Parathyroid adenoma (tissue), 2 donors: ENCODE measurements around the gene ENOX2.
"Not testable (repeated sequence)": the region's sequence is repeated elsewhere in the genome, so short reads cannot be mapped to it uniquely, and the experiment has no call there.

ENCODE experiments used
- H2AFZ ChIP-seq: fragments of 300-600 bp; sonication (generic); one replicate; pipeline ENCODE4 v1.7.0; 2017; ENCODE audit warnings: antibody characterized with exemption, mild to moderate bottlenecking
- H3K27ac ChIP-seq: fragments of 300-600 bp; sonication (generic); one replicate; pipeline ENCODE4 v1.7.0; 2017
- H3K27me3 ChIP-seq: fragments of 300-600 bp; sonication (generic); one replicate; pipeline ENCODE4 v1.7.0; 2017; ENCODE audit warnings: low read length; ENCODE audit not compliant: control insufficient read depth, insufficient read depth
- H3K36me3 ChIP-seq: fragments of 300-600 bp; sonication (generic); one replicate; pipeline ENCODE4 v1.7.0; 2017; ENCODE audit warnings: low read length; ENCODE audit not compliant: control insufficient read depth, insufficient read depth
- H3K4me1 ChIP-seq: fragments of 300-600 bp; sonication (generic); one replicate; pipeline ENCODE4 v1.7.0; 2017; ENCODE audit warnings: control low read depth
- H3K4me2 ChIP-seq: fragments of 300-600 bp; sonication (generic); one replicate; pipeline ENCODE4 v1.7.0; 2017; ENCODE audit warnings: low read length
- H3K4me3 ChIP-seq: fragments of 300-600 bp; sonication (generic); one replicate; pipeline ENCODE4 v1.7.0; 2017; ENCODE audit warnings: low read depth, low read length
- H3K79me2 ChIP-seq: fragments of 300-600 bp; sonication (generic); one replicate; pipeline ENCODE4 v1.7.0; 2017; ENCODE audit warnings: control low read depth
- H3K9ac ChIP-seq: fragments of 300-600 bp; sonication (generic); one replicate; pipeline ENCODE4 v1.7.0; 2017; ENCODE audit warnings: mild to moderate bottlenecking
- H3K9me3 ChIP-seq: fragments of 300-600 bp; sonication (generic); one replicate; pipeline ENCODE4 v1.7.0; 2017; ENCODE audit warnings: low read length; ENCODE audit not compliant: control insufficient read depth
- TF ChIP-seq, protein P1 (sequence below): fragments of 300-600 bp; sonication (generic); IDR thresholded peaks from one replicate; pipeline ENCODE4 v1.7.0; 2017; ENCODE audit warnings: antibody characterized with exemption, mild to moderate bottlenecking
- donor health status: primary hyperparathyroidism.

ENOX2 gene

GRCh38 chrX:130716346-130716745, 186.7 kb downstream of the ENOX2 start:
- no peaks in the 10 kb centered on the region for H3K36me3 ChIP-seq
- no peak overlapping the region for H2AFZ ChIP-seq
- no peak overlapping the region for H3K9ac ChIP-seq
- H3K79me2 ChIP-seq, result no peaks in the 10 kb centered on the region
- no peaks in the 10 kb centered on the region for H3K27me3 ChIP-seq
- H3K27ac ChIP-seq, result no peak overlapping the region
- TF ChIP-seq, protein P1, sequence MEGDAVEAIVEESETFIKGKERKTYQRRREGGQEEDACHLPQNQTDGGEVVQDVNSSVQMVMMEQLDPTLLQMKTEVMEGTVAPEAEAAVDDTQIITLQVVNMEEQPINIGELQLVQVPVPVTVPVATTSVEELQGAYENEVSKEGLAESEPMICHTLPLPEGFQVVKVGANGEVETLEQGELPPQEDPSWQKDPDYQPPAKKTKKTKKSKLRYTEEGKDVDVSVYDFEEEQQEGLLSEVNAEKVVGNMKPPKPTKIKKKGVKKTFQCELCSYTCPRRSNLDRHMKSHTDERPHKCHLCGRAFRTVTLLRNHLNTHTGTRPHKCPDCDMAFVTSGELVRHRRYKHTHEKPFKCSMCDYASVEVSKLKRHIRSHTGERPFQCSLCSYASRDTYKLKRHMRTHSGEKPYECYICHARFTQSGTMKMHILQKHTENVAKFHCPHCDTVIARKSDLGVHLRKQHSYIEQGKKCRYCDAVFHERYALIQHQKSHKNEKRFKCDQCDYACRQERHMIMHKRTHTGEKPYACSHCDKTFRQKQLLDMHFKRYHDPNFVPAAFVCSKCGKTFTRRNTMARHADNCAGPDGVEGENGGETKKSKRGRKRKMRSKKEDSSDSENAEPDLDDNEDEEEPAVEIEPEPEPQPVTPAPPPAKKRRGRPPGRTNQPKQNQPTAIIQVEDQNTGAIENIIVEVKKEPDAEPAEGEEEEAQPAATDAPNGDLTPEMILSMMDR, result no peak
- no peaks in the 10 kb centered on the region for H3K4me1 ChIP-seq
- no peaks in the 10 kb centered on the region for H3K9me3 ChIP-seq
- H3K4me2 ChIP-seq, result no peak overlapping the region
- no peak overlapping the region for H3K4me3 ChIP-seq

GRCh38 chrX:130715299-130715698, 187.7 kb downstream of the ENOX2 start:
- H3K4me1 ChIP-seq, result no peaks in the 10 kb centered on the region
- no peak overlapping the region for H3K4me2 ChIP-seq
- no peaks in the 10 kb centered on the region for H3K36me3 ChIP-seq
- H3K27ac ChIP-seq, result no peak overlapping the region
- H3K79me2 ChIP-seq, result no peaks in the 10 kb centered on the region
- no peak overlapping the region for H3K9ac ChIP-seq
- H3K9me3 ChIP-seq, result no peaks in the 10 kb centered on the region
- TF ChIP-seq, protein P1, result no peak
- no peaks in the 10 kb centered on the region for H3K27me3 ChIP-seq
- no peak overlapping the region for H3K4me3 ChIP-seq
- no peak overlapping the region for H2AFZ ChIP-seq

DNA sequence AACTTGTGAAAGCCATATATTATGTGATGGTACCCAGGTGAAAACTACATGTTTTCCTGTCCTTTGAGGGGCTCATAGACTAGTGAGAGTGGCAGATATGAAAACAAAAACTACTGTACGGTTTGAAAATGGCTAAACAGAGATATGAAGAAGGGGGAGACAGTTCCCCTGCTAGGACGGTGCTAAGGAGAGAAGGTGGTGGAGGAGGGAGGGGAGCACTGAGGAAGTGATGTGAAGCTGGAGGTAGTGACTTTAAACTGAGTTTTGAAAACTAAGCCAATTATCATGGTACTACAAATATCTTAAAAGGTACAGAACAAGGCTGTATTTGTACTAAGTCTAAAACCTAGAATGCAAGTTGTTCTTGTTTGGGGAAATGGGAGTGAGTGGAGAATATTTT, 188.3 kb downstream of the ENOX2 start:
- Histone ChIP-seq H3K79me2 (no peaks in the 10 kb centered on the region), H3K4me1 (no peaks in the 10 kb centered on the region), H2AFZ (no peak overlapping the region), H3K9me3 (no peaks in the 10 kb centered on the region), H3K9ac (no peak overlapping the region), H3K4me2 (no peak overlapping the region), H3K4me3 (no peak overlapping the region), H3K36me3 (no peaks in the 10 kb centered on the region), H3K27me3 (no peaks in the 10 kb centered on the region), H3K27ac (no peak overlapping the region)
- TF ChIP-seq, protein P1, result no peak

DNA sequence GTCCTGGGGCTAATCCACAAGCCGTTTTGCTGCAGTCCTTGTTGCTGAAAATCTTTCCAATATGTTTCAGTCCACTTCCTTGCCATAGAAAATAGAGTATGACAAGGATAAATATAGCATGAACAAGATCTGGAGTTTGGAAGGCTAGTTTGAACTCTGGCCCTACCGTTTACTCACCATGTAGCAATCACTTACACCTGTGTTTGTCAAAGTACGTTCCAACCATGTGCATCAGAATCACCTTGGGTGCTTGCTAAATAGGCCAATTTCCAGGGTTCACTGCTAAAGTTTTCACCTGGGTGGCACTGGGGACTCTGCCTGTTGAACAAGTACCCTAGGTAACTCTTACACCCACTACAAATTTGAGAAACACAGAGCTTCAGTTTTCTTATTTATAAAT, 188.9 kb downstream of the ENOX2 start:
- H3K4me3 ChIP-seq, result no peak overlapping the region
- H3K9ac ChIP-seq, result no peak overlapping the region
- H3K79me2 ChIP-seq, result no peaks in the 10 kb centered on the region
- no peaks in the 10 kb centered on the region for H3K27me3 ChIP-seq
- H3K27ac ChIP-seq, result no peak overlapping the region
- H3K4me1 ChIP-seq, result no peaks in the 10 kb centered on the region
- H3K36me3 ChIP-seq, result no peaks in the 10 kb centered on the region
- TF ChIP-seq, protein P1, result no peak
- H2AFZ ChIP-seq, result no peak overlapping the region
- no peak overlapping the region for H3K4me2 ChIP-seq
- no peaks in the 10 kb centered on the region for H3K9me3 ChIP-seq

- not testable (repeated sequence) for H3K9me3 ChIP-seq, H3K27ac ChIP-seq, H3K27me3 ChIP-seq, H3K4me2 ChIP-seq, H3K4me3 ChIP-seq, H3K4me1 ChIP-seq, H3K9ac ChIP-seq, H3K79me2 ChIP-seq, H2AFZ ChIP-seq, H3K36me3 ChIP-seq
These were observed 193.8 kb downstream of the ENOX2 start for GRCh38 chrX:130709178-130709577.
